Muscle of leg (tissue), 11 donors: ENCODE data around the gene DICER1. TPM values are rescaled to one million over a fixed set of nuclear protein-coding genes. Genes with fewer than 3 reads are reported as not detected.

Experiments used
- DNase-seq: peaks from one replicate; pipeline ENCODE4 v3.0.0; 2013
- H3K27ac ChIP-seq: one replicate; pipeline ENCODE4 v1.5.1; 2013; ENCODE audit warnings: mild to moderate bottlenecking, low read length, control low read depth
- H3K27me3 ChIP-seq: one replicate; pipeline ENCODE4 v1.6.1; 2013; ENCODE audit warnings: low read length; ENCODE audit not compliant: control insufficient read depth, insufficient read depth
- H3K36me3 ChIP-seq: one replicate; pipeline ENCODE4 v1.6.1; 2013; ENCODE audit warnings: low read length; ENCODE audit not compliant: control insufficient read depth, insufficient read depth
- H3K4me1 ChIP-seq: one replicate; pipeline ENCODE4 v1.6.1; 2013; ENCODE audit warnings: low read length; ENCODE audit not compliant: control insufficient read depth, insufficient read depth
- H3K4me3 ChIP-seq: one replicate; pipeline ENCODE4 v1.5.1; 2013; ENCODE audit warnings: low read length, control low read depth
- H3K9me3 ChIP-seq: replicated peaks from 2 replicates; pipeline ENCODE4 v1.6.1; 2013; ENCODE audit warnings: low read depth, low read length; ENCODE audit not compliant: control insufficient read depth
- WGBS: methylation state at CpG from one replicate; pipeline ENCODE4 v1.1.5; 2013; ENCODE audit warnings: missing lambda C conversion rate; ENCODE audit not compliant: insufficient coverage; 5-methylcytosine and 5-hydroxymethylcytosine counted together
- polyA plus RNA-seq, 8 donors: library from polyadenylated mRNA; unstranded; fragments of 120-200 nt; gene quantifications; one replicate each; pipeline versions ENCODE4 v1.2.1 to v1.2.3, GENCODE V29; 2013; ENCODE audit warnings: inconsistent platforms in 1 of 8, low replicate concordance in 1 of 8; ENCODE audit not compliant: insufficient read length in 8 of 8, insufficient read depth in 1 of 8
- total RNA-seq: library from RNA; stranded (reverse); fragments of 120-200 nt; gene quantifications from one replicate; pipeline ENCODE4 v1.2.4, GENCODE V29; 2013

DICER1 gene
- total and polyA plus RNA-seq, 9 donors: 24.6 to 48.9 (median 40.8) TPM

- Histone ChIP-seq H3K27ac (no peak overlapping the region), H3K4me1 (peaks cover 3% of the 10 kb centered on the region), H3K9me3 (no peaks in the 10 kb centered on the region), H3K27me3 (peaks cover 7% of the 10 kb centered on the region), H3K4me3 (no peak overlapping the region), H3K36me3 (no peaks in the 10 kb centered on the region)
- 79% methylated on average over 2 of the region's 2 CpGs for WGBS
- no peak for DNase-seq
Measured at GRCh38 chr14:95064734-95065133, 92.6 kb downstream of the DICER1 start.

GRCh38 chr14:95064256-95064655 is 93.1 kb downstream of the DICER1 start:
- Histone ChIP-seq H3K36me3 (no peaks in the 10 kb centered on the region), H3K27ac (no peak overlapping the region), H3K9me3 (no peaks in the 10 kb centered on the region), H3K4me3 (no peak overlapping the region), H3K4me1 (peaks cover 3% of the 10 kb centered on the region), H3K27me3 (peaks cover 7% of the 10 kb centered on the region)
- 87% methylated on average over 6 of the region's 6 CpGs for WGBS
- no peak for DNase-seq

DNA sequence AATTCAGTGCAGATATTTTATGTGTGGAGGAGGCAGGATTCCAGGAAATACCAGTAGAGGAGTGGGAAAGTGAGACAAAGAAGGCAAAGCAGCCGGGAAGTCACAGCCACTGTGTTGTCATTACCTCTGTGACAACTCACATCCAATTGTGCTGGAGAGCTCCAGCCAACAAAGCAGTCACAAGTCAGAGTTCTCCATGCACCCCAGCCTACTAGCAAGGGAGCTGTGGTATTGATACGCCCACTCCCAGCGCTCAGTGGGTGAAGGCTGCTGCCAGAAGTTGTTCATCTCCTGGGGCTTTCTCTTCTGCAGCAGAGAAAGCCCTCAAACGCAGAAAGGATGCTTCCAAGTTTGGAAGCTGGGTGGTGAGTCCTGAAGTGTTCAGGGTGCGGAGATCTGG is 93.9 kb downstream of the DICER1 start:
- no CpG with 5 or more reads among the region's 5 CpGs for WGBS
- peaks cover 3% of the 10 kb centered on the region for H3K4me1 ChIP-seq

DNA sequence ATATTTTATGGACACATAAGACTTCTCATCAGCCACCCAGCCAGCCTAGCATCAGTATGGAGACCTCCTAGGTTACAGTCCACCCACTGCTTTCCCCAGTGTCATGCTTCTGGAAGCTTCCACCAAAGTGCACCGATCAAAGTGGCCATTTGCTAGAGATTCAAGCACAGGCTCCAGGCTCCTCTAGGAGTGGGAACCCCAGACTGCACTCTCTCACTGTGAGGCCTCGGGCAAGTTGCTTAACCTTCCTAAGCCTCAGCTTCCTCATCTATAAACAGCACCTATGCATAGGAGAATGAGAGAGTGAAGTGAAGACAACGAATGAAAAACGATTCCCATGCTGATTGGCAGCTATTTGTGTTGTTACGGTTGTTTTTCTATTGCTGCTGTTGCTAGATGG is 94.4 kb downstream of the DICER1 start:
- 64% methylated on average over 3 of the region's 5 CpGs for WGBS
- H3K27ac ChIP-seq: no peak overlapping the region
- peaks cover 4% of the 10 kb centered on the region for H3K27me3 ChIP-seq
- H3K9me3 ChIP-seq: no peaks in the 10 kb centered on the region
- no peaks in the 10 kb centered on the region for H3K36me3 ChIP-seq
- no peak for DNase-seq
- H3K4me3 ChIP-seq: no peak overlapping the region
- H3K4me1 ChIP-seq: peaks cover 3% of the 10 kb centered on the region

More for the DNA sequence above, 93.9 kb downstream of the DICER1 start:
- no peaks in the 10 kb centered on the region for H3K36me3 ChIP-seq
- peaks cover 7% of the 10 kb centered on the region for H3K27me3 ChIP-seq
- no peaks in the 10 kb centered on the region for H3K9me3 ChIP-seq
- H3K4me3 ChIP-seq: no peak overlapping the region
- no peak overlapping the region for H3K27ac ChIP-seq
- DNase-seq: no peak

DNA sequence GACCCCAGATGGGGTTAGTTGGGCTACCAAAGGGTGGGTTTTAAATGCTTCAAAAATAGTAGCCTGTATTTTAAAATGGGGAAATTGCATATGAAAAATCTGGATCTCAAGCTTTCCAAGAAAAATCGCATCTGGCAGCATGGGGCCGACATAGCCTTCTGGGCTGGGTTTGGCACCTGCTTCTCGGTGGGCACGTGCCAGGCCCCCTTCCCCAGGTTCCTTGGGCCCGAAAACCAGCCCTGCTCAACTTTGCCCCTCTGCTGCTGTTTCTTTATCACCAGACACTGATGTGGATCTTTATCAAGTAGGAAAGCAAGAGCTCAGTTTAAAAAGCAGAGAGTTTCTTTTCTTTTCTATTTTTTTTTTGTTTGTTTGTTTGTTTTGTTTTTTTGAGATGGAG is 95.1 kb downstream of the DICER1 start:
- Histone ChIP-seq H3K27me3 (peaks cover 2% of the 10 kb centered on the region), H3K9me3 (no peaks in the 10 kb centered on the region), H3K4me1 (no peaks in the 10 kb centered on the region), H3K36me3 (no peaks in the 10 kb centered on the region), H3K27ac (no peak overlapping the region), H3K4me3 (no peak overlapping the region)
- WGBS: 81% methylated on average over 2 of the region's 5 CpGs
- DNase-seq: no peak

GRCh38 chr14:95061317-95062093 is 95.8 kb downstream of the DICER1 start:
- Histone ChIP-seq H3K9me3 (no peaks in the 10 kb centered on the region), H3K36me3 (no peaks in the 10 kb centered on the region), H3K4me1 (no peaks in the 10 kb centered on the region), H3K27me3 (peaks cover 2% of the 10 kb centered on the region), H3K27ac (no peak overlapping the region), H3K4me3 (no peak overlapping the region)
- DNase-seq: no peak
- 81% methylated on average over 8 of the region's 14 CpGs for WGBS

DNA sequence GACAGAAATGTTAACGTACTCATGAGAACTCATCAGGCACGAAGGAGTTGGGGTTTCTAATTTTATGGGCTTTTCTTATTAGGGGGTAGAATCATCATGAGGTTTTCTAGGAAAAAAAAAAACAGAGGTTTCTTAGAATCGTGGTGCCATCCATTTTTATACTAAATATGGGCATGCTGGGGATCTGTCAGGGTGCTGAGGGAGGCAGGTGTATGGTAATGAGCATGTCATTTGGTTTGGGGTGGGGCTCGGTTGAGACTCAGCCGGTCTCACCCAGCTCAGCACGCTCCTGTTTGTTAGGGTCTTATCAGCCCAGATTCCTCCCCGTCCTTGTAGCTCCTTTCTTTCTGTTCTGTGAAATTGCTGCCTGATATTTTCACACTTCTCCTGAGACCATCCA is 98.2 kb downstream of the DICER1 start:
- whole genome bisulfite sequencing: 88% methylated on average over 5 of the region's 7 CpGs
- no peak overlapping the region for H3K4me3 ChIP-seq
- DNase-seq: no peak
- no peaks in the 10 kb centered on the region for H3K27me3 ChIP-seq
- no peaks in the 10 kb centered on the region for H3K4me1 ChIP-seq
- H3K9me3 ChIP-seq: no peaks in the 10 kb centered on the region
- H3K36me3 ChIP-seq: no peaks in the 10 kb centered on the region
- no peak overlapping the region for H3K27ac ChIP-seq

- H3K9me3 ChIP-seq: no peaks in the 10 kb centered on the region
- H3K36me3 ChIP-seq: no peaks in the 10 kb centered on the region
- 59% methylated on average over 8 of the region's 9 CpGs for WGBS
- no peaks in the 10 kb centered on the region for H3K27me3 ChIP-seq
- DNase-seq: no peak
- no peak overlapping the region for H3K4me3 ChIP-seq
- no peaks in the 10 kb centered on the region for H3K4me1 ChIP-seq
- no peak overlapping the region for H3K27ac ChIP-seq
Measured at GRCh38 chr14:95058491-95058890, 98.8 kb downstream of the DICER1 start.

DNA sequence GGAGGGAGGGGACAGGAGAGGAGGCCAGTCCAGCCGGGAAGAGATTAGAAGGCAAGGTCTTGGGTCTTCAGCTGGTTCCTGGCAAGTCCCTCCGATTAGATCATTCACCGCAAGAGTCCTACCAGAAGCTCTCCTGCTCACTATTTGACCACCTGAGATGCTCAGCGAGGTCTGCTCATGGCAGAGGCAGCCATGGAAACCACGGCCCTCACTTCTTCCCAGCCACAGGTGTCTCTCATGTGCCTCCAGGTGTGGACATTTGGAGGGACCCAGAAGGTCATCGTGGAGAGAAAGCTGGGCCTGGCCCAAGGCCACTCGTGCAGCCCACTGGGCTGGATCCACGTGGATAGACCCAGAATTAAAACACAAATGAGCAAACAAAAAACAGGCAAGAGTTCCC is 99.5 kb downstream of the DICER1 start:
- no peak for DNase-seq
- Histone ChIP-seq H3K27me3 (no peaks in the 10 kb centered on the region), H3K36me3 (no peaks in the 10 kb centered on the region), H3K4me3 (no peak overlapping the region), H3K27ac (no peak overlapping the region), H3K9me3 (no peaks in the 10 kb centered on the region), H3K4me1 (no peaks in the 10 kb centered on the region)
- 81% methylated on average over 7 of the region's 8 CpGs for whole genome bisulfite sequencing

- no peaks in the 10 kb centered on the region for H3K27me3 ChIP-seq
- no peaks in the 10 kb centered on the region for H3K36me3 ChIP-seq
- DNase-seq: no peak
- no peak overlapping the region for H3K27ac ChIP-seq
- WGBS: 82% methylated on average over 6 of the region's 8 CpGs
- H3K4me1 ChIP-seq: no peaks in the 10 kb centered on the region
- no peak overlapping the region for H3K4me3 ChIP-seq
- no peaks in the 10 kb centered on the region for H3K9me3 ChIP-seq
Measured at GRCh38 chr14:95057147-95057546, 100.2 kb downstream of the DICER1 start.

DNA sequence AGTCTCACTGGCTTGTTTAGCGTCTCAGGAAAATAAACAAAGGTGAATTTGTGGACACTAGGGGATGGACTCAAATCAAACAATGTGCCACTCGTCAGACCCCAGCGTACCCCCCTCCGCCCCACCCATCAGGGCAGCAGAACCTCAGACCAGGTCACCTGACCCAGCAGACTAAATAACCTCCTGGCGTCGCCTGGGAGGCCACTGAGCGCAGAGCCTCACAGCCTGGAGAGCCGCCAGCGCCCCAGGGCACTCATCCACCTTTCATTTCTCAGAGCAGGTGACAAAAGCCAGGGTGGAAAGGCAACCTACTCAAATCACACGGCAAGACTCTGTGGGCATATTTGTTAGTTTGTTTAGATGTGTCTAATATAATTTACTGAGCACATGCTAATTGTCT is 100.9 kb downstream of the DICER1 start:
- Histone ChIP-seq H3K4me3 (no peak overlapping the region), H3K4me1 (no peaks in the 10 kb centered on the region), H3K36me3 (no peaks in the 10 kb centered on the region), H3K27me3 (no peaks in the 10 kb centered on the region), H3K9me3 (no peaks in the 10 kb centered on the region), H3K27ac (no peak overlapping the region)
- DNase-seq: no peak
- WGBS: 77% methylated on average over 5 of the region's 10 CpGs
